ENCODE measurements around the gene DBNL. TPM values are rescaled to one million over a fixed set of nuclear protein-coding genes. Genes with fewer than 3 reads are reported as not detected.
A peak's percentile ranks its signal among the peaks of the same experiment; 100 is the strongest.

DBNL gene
- total and polyA plus RNA-seq, 7 donors, result 33.4 to 66.7 (median 40.0) TPM

DNA sequence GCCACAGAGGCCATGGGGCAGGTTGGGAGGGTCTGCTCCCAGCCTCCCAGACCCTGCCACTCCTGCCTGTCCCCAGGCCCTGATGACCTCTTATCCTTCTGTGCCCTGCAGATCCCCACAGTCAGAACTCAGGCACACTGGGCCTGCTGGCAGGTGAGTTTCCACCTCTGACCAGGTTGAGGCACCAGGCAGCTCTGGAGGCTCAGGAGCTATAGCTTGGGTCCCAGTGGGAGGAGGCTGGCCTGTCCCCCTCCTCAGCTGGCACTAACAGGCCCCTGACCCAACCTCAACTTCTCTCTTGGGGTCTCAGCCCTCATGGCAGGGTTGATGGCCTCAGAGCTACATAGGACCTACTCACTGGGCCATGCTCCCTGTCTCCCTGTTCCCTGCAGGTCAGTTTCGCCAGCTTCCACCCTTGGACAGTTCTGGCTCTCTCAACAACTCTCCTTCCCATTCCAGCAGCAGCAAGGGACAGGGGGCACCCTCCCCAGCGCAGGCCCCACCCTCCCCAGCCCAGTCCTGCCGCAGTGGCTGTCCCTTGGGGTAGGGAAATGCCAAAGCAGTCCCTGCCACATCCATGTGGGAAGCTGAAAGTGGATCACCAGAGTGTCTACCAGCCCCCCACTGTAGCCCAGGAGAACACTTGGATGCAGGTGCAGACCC lies 56.9 kb downstream of the DBNL start:
- ATAC-seq (no peak), DNase-seq (peak in 1 of 2 donors; percentile 30)
- no peaks in the 10 kb centered on the region for H3K9me3 ChIP-seq
- H3K36me3 ChIP-seq (ENCODE audit: insufficient read depth in 1 of 2, low read depth in 1 of 2), result no peaks in the 10 kb centered on the region
- TF ChIP-seq, protein P1, sequence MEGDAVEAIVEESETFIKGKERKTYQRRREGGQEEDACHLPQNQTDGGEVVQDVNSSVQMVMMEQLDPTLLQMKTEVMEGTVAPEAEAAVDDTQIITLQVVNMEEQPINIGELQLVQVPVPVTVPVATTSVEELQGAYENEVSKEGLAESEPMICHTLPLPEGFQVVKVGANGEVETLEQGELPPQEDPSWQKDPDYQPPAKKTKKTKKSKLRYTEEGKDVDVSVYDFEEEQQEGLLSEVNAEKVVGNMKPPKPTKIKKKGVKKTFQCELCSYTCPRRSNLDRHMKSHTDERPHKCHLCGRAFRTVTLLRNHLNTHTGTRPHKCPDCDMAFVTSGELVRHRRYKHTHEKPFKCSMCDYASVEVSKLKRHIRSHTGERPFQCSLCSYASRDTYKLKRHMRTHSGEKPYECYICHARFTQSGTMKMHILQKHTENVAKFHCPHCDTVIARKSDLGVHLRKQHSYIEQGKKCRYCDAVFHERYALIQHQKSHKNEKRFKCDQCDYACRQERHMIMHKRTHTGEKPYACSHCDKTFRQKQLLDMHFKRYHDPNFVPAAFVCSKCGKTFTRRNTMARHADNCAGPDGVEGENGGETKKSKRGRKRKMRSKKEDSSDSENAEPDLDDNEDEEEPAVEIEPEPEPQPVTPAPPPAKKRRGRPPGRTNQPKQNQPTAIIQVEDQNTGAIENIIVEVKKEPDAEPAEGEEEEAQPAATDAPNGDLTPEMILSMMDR (IDR thresholded peaks at IDR 0.05), result no peak
- intact Hi-C loops (cut with DNase I), result no loop called here
- H3K27ac ChIP-seq, result peak overlapping the region; percentile 61
- peaks cover 0 to 11% (median 6%) of the 10 kb centered on the region in 3 donors for H3K27me3 ChIP-seq (ENCODE audit: insufficient read depth in 3 of 3, low read length in 2 of 3)
- H3K4me1 ChIP-seq, result no peaks in the 10 kb centered on the region
- WGBS, 3 donors, result 85 to 90% (median 85%) methylated on average over 3 of the region's 3 CpGs
- no peak overlapping the region for H3K4me3 ChIP-seq

DNA sequence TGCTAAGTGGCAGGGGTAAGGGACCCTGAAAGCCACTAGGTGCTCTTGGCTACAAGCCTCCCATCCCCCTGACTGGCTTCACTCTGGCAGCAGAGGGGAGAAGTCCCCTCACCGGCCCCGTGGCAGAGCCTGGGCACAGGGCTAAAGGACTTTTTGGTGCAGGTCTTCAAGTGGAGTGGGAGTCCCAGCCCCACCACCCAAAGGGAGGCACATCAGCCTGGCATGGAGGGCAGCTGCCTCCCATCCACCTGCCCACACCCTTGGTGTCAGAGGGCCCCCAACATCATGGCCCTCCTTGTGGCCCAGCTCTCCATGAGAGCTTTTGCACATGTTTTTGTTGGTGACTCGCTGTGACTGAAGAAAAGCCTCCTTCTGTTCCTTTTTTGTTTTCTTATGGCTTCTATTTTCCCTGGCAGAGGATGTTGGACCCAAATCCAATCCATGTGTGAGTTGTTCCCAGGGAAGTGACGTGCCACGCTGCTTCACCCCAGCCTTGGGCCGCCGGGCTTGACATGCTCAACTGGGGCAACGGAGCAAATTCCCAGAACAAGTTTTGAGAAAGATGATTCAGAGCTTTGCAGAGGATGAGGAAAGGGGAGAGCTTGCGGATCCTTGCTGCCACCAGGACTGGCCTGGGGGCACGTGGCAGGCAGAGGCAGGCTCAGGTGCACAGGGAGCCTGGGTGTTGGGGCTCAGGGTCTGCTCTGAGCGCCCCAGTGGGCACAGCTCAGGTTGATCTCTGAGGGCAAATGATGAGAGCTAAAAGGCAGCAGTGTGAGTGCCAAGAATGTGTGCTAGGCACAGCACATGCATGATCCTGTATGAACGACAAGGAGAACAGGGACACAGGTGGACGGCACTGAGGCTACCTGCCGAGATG lies 57.7 kb downstream of the DBNL start:
- Histone ChIP-seq H3K27ac (peak overlapping the region; percentile 53), H3K9me3 (no peaks in the 10 kb centered on the region), H3K27me3 (ENCODE audit: insufficient read depth in 3 of 3, low read length in 2 of 3) (peaks cover 0 to 11% (median 6%) of the 10 kb centered on the region in 3 donors), H3K4me1 (no peaks in the 10 kb centered on the region), H3K36me3 (ENCODE audit: insufficient read depth in 1 of 2, low read depth in 1 of 2) (no peaks in the 10 kb centered on the region), H3K4me3 (no peak overlapping the region)
- DNase-seq (peak; percentile 47 to 64), ATAC-seq (no peak)
- TF ChIP-seq, protein P1 (IDR thresholded peaks at IDR 0.05), result no peak
- WGBS, 3 donors, result 82 to 85% (median 85%) methylated on average over 14 of the region's 14 CpGs
- intact Hi-C loops (cut with DNase I), result no loop called here

DNA sequence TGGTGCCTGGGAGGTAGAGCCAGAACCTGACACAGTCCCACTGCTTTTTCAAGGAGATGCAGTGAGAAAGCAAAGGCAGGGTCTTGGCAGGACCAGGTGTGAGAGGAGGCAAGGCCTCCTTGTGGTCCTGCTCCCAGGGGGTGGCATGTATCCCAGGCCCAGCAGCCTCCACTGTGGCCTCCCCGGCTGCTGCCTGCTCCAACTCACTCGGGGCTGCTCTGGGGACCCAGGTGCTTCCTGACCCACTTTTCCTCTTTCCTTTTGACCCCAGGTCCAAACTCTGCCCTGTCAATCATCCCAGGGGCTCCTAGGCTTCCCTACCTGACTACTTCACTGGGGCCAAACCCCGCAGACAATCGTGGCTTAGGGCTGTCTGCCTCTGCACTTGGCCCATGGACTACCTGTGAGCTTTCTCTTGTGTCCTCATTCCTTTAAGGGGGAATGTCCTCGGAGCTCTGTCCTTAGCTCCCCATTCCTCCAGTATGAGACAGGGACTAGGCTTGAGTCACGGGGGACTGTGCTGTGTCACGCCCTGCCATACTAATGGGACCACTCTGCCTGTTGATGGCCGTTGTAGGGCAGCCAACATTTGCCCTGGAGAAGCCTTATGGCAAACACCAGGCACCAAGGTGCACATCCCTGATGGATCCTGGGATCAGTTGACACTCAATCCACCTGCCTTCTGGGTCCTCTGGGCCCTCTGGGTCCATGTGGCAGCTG lies 58.5 kb downstream of the DBNL start:
- Histone ChIP-seq H3K36me3 (ENCODE audit: insufficient read depth in 1 of 2, low read depth in 1 of 2) (no peaks in the 10 kb centered on the region), H3K9me3 (no peaks in the 10 kb centered on the region), H3K27me3 (ENCODE audit: insufficient read depth in 3 of 3, low read length in 2 of 3) (peaks cover 0 to 11% (median 6%) of the 10 kb centered on the region in 3 donors), H3K27ac (peak overlapping the region; percentile 53), H3K4me1 (no peaks in the 10 kb centered on the region), H3K4me3 (no peak overlapping the region)
- no peak for ATAC-seq
- WGBS, 3 donors, result 76 to 81% (median 79%) methylated on average over 8 of the region's 8 CpGs
- TF ChIP-seq, protein P1 (IDR thresholded peaks at IDR 0.05), result no peak
- intact Hi-C loops (cut with DNase I), result no loop called here
- peak in 1 of 2 donors; percentile 22 for DNase-seq

DNA sequence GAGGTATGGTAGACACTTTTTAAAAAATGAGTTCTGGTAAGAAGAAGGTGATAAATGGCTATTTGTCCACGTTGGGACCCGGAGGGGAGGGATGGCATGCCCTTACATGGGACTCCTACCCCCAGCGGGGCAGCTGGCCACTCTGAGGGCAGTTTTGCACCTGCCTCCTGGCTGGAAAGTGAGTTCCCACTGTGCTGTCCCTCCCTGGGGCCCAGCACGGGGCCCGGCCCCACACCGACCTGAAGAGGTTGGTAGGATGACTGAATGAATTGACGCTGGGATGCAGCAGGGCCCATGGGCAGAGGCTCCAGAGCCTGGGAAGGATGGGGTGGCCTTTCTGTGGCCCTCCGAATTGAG lies 59.0 kb downstream of the DBNL start:
- DNase-seq (no peak), ATAC-seq (no peak)
- H3K9me3 ChIP-seq, result no peaks in the 10 kb centered on the region
- intact Hi-C loops (cut with DNase I), result no loop called here
- peak overlapping the region; percentile 53 for H3K27ac ChIP-seq
- peaks cover 0 to 11% (median 6%) of the 10 kb centered on the region in 3 donors for H3K27me3 ChIP-seq (ENCODE audit: insufficient read depth in 3 of 3, low read length in 2 of 3)
- no peak overlapping the region for H3K4me3 ChIP-seq
- H3K36me3 ChIP-seq (ENCODE audit: insufficient read depth in 1 of 2, low read depth in 1 of 2), result no peaks in the 10 kb centered on the region
- TF ChIP-seq, protein P1 (IDR thresholded peaks at IDR 0.05), result no peak
- 67 to 74% (median 70%) methylated on average over 8 of the region's 8 CpGs for WGBS, 3 donors
- no peaks in the 10 kb centered on the region for H3K4me1 ChIP-seq
